ENCODE results near the gene ZC3H4. TPM values are rescaled to one million over a fixed set of nuclear protein-coding genes. Genes with fewer than 3 reads are reported as not detected.

The ZC3H4 gene
- total RNA-seq, 2 donors from 2014 or later, result 21.9 to 26.0 TPM

DNA sequence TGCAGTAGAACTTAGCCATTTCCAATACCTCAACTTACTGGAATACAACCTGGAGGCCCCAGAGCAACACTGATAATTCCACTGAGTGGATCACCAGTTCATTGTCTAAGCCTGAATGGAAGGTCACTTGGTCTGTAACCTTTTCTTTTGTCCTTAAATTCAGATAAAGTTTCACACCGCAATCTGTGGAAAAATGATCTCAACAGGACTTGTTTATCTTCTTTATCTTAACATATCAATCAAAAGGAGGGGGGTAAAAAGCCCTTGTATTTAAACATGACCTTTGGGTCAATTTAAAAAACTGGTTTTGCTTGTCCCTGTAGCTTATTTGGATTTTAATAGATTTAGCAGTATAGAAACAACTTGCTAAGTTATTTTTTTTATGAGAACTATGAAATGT, 38.6 kb upstream of the ZC3H4 start:
- no peak overlapping the region for H3K4me3 ChIP-seq
- H3K9me3 ChIP-seq, result no peaks in the 10 kb centered on the region
- TF ChIP-seq, protein P1, sequence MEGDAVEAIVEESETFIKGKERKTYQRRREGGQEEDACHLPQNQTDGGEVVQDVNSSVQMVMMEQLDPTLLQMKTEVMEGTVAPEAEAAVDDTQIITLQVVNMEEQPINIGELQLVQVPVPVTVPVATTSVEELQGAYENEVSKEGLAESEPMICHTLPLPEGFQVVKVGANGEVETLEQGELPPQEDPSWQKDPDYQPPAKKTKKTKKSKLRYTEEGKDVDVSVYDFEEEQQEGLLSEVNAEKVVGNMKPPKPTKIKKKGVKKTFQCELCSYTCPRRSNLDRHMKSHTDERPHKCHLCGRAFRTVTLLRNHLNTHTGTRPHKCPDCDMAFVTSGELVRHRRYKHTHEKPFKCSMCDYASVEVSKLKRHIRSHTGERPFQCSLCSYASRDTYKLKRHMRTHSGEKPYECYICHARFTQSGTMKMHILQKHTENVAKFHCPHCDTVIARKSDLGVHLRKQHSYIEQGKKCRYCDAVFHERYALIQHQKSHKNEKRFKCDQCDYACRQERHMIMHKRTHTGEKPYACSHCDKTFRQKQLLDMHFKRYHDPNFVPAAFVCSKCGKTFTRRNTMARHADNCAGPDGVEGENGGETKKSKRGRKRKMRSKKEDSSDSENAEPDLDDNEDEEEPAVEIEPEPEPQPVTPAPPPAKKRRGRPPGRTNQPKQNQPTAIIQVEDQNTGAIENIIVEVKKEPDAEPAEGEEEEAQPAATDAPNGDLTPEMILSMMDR (IDR thresholded peaks at IDR 0.05), result no peak
- H3K36me3 ChIP-seq, result peaks cover 21% of the 10 kb centered on the region
- no peaks in the 10 kb centered on the region for H3K27me3 ChIP-seq (replicated peaks; ENCODE audit: insufficient read depth)
- DNase-seq (ENCODE audit: low spot score) (no peak), ATAC-seq (ENCODE audit: insufficient number of reproducible peaks, low FRiP score, low read depth) (no peak)
- H3K4me1 ChIP-seq (ENCODE audit: control insufficient read depth in 1 of 2, low read depth in 2 of 2), result peaks cover 1 to 9% of the 10 kb centered on the region in 2 donors
- H3K27ac ChIP-seq, result no peak overlapping the region

DNA sequence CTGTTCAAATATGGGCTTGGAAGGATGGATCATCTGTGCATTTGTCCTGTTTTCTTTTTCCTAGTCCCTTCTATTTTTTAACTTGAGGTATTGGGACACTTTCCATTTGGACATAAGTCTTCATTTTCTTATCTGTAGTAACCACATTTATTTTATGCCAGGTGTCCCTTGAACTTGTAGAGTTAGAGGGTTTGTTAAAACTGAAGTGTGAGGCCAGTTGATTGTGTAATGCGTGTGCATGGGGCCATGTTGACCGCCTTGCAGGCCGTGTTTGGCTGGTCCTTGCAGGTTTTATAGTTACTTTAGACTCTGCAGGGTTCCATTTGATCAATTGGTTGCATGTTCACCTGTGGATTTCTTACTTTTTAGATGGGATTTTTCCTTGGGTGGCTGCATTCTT, 38.1 kb upstream of the ZC3H4 start:
- H3K4me3 ChIP-seq, result no peak overlapping the region
- ATAC-seq (ENCODE audit: insufficient number of reproducible peaks, low FRiP score, low read depth) (no peak), DNase-seq (ENCODE audit: low spot score) (no peak)
- TF ChIP-seq, protein P1 (IDR thresholded peaks at IDR 0.05), result no peak
- peaks cover 0 to 3% of the 10 kb centered on the region in 2 donors for H3K4me1 ChIP-seq (ENCODE audit: control insufficient read depth in 1 of 2, low read depth in 2 of 2)
- no peak overlapping the region for H3K27ac ChIP-seq
- no peaks in the 10 kb centered on the region for H3K9me3 ChIP-seq
- no peaks in the 10 kb centered on the region for H3K27me3 ChIP-seq (replicated peaks; ENCODE audit: insufficient read depth)
- peaks cover 23% of the 10 kb centered on the region for H3K36me3 ChIP-seq

DNA sequence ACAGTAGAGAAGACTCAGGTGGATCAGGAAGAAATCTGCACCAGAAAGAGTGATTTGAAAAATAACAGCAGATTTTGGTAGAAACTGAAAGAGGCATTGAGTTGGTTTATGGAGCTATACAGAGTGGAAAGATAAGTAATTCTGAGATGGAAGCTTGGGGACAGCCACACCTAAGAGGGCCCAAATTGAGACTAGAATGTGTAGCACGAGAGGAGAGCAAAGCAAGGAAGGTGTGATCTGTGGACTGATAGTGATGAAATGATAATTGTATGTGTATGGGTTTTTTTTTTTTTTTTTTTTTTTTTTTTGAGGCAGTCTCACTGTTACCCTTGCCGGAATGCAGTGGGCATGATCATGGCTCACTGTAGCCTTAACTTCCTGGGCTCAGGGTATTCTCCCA, 33.3 kb upstream of the ZC3H4 start:
- Histone ChIP-seq H3K9me3 (no peaks in the 10 kb centered on the region), H3K4me1 (ENCODE audit: control insufficient read depth in 1 of 2, low read depth in 2 of 2) (no peaks in the 10 kb centered on the region), H3K4me3 (no peak overlapping the region), H3K36me3 (peaks cover 38% of the 10 kb centered on the region), H3K27me3 (replicated peaks; ENCODE audit: insufficient read depth) (no peaks in the 10 kb centered on the region), H3K27ac (no peak overlapping the region)
- DNase-seq (ENCODE audit: low spot score) (no peak), ATAC-seq (ENCODE audit: insufficient number of reproducible peaks, low FRiP score, low read depth) (no peak)
- TF ChIP-seq, protein P1 (IDR thresholded peaks at IDR 0.05), result no peak

DNA sequence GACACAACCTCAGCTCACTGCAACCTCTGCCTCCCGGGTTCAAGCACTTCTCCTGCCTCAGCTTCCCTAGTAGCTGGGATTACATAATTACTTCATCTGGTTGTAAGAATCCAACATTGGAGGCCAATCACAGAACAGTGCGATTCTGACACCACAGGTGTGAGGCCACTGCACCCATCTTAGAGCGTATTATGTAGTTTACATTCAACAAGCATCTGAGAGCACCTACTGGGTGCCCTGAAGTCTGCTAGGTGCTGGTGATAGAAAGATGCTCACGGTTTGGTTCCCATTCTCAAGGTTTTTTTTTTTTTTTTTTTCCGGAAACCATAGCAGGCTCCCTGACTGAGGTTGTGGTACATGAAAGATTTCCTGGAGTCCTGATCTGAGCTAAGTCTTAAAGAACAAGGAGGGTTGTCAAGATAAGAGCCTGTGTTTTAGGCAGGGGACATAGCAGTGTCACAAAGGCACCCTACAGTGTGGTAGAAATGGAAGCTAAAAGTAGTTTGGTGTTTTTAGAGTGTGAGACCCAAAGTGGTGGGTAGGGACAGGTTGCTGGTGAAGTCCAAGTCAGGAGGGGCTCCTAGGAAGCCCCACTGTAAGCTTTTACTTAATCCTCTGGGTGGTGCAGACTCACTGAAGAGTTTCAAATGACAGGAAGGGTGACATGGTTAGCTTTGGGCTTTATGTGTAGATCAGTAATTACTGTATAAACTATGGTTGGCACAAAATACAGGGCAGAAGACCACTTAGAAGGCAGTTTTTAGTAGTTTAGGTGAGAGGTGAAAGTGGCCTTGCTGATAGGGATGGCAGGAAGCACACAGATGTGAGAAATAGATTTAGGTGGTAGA, 32.3 kb upstream of the ZC3H4 start:
- Histone ChIP-seq H3K36me3 (peaks cover 36% of the 10 kb centered on the region), H3K27ac (no peak overlapping the region), H3K4me1 (ENCODE audit: control insufficient read depth in 1 of 2, low read depth in 2 of 2) (no peaks in the 10 kb centered on the region), H3K27me3 (replicated peaks; ENCODE audit: insufficient read depth) (no peaks in the 10 kb centered on the region), H3K9me3 (no peaks in the 10 kb centered on the region), H3K4me3 (no peak overlapping the region)
- no peak for DNase-seq (ENCODE audit: low spot score)
- ATAC-seq (ENCODE audit: insufficient number of reproducible peaks, low FRiP score, low read depth), result no peak
- TF ChIP-seq, protein P1 (IDR thresholded peaks at IDR 0.05), result no peak

DNA sequence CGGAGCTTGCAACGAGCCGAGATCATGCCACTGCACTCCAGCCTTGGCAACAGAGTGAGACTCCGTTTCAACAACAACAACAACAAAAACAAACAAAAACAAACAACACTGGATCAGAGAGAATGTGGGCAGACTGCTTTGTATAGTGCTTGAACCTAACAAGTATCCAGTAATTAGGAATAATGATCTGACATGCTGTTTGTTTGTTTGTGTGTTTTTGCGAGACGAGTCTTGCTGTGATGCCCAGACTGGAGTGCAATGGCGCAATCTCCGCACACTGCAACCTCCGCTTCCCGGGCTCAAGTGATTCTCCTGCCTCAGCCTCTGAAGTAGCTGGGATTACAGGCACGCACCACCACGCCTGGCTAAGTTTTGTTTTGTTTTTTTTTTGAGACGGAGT, 31.1 kb upstream of the ZC3H4 start:
- peaks cover 28% of the 10 kb centered on the region for H3K36me3 ChIP-seq

More for the DNA sequence above, 31.1 kb upstream of the ZC3H4 start:
- ATAC-seq (ENCODE audit: insufficient number of reproducible peaks, low FRiP score, low read depth) (no peak), DNase-seq (ENCODE audit: low spot score) (no peak)
- Histone ChIP-seq H3K4me1 (ENCODE audit: control insufficient read depth in 1 of 2, low read depth in 2 of 2) (no peaks in the 10 kb centered on the region), H3K9me3 (no peaks in the 10 kb centered on the region), H3K27me3 (replicated peaks; ENCODE audit: insufficient read depth) (no peaks in the 10 kb centered on the region), H3K27ac (no peak overlapping the region), H3K4me3 (no peak overlapping the region)
- TF ChIP-seq, protein P1 (IDR thresholded peaks at IDR 0.05), result no peak

Data from thoracic aorta (tissue), 2 donors.